ENCODE results near the gene NBPF4. TPM values are rescaled to one million over a fixed set of nuclear protein-coding genes. Genes with fewer than 3 reads are reported as not detected.

The NBPF4 gene, protein sequence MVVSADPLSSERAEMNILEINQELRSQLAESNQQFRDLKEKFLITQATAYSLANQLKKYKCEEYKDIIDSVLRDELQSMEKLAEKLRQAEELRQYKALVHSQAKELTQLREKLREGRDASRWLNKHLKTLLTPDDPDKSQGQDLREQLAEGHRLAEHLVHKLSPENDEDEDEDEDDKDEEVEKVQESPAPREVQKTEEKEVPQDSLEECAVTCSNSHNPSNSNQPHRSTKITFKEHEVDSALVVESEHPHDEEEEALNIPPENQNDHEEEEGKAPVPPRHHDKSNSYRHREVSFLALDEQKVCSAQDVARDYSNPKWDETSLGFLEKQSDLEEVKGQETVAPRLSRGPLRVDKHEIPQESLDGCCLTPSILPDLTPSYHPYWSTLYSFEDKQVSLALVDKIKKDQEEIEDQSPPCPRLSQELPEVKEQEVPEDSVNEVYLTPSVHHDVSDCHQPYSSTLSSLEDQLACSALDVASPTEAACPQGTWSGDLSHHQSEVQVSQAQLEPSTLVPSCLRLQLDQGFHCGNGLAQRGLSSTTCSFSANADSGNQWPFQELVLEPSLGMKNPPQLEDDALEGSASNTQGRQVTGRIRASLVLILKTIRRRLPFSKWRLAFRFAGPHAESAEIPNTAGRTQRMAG
- not detected in 2 replicates for total RNA-seq

DNA sequence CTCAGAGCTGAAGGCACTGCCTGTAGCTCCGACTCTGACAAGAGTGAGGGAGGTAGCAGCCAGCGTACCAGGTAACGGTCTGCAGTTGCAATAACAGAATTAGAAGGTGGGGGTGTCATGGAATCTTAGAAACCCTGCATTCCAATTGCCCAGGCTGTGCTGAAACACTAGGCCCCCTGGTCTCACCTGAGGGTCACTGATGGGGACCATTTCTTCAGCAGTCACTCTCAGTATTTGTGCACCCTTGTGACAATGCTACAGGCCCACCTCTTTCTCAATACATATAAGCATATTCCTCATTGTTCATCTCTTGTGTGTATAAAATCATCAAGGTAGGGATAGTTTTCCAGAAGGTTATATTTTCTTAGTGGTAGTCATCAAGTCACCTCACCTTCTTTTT lies at the start of gene NBPF4:
Gene NBPF4, minus strand, starts transcription at position 101 of the 400 bp plus-strand sequence. CDS start 315 bp downstream, outside the sequence.

DNA sequence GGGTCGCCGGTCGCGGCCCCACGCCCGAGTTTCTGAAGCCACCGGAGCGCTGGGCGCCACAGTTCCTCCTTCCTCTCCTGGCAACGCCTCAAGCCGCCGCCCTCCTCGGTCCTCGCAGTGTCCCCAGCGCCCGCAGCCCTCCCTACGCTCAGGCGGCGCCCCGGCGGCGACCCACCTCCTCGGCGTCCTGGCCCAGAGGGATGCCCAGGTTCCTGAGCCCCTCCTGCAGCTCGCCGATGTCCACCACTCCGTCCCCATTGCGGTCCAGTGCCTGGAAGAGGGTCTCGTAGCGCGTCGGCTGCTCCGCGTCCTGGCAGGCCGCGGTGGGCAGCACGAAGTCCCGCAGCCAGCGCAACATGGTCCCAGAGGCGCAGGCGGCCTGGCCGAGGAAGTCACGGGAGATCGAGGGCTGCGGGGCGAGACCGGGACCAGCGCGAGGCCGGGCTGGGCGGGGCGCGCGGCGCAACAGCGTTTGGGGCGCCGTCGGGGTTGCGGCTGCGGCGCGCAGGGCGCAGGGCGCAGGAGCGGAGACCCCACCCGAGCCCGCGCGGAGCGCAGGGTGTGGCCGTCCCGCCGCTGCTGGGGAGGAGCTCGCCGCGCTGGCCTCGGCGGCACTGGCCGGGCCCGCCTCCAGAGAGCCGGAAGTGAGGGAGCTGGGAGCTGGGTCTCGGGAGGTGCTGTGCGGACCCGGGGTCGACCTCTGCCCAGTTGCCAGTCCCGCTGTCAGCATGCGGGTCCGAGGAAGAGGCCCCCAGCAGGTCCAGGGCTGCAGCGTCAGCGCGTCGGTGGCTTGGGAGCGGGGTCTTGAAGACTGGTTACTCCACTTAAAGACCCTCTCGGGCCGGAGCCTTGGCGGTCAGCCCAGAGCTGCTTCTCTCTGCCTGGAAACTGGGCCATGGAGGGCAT lies 43.8 kb downstream of the NBPF4 start, which contains the start of gene SLC25A24:
Gene SLC25A24, minus strand, starts transcription at position 563 of the 906 bp plus-strand sequence. Its CDS starts 205 bp downstream, at position 358.

Other genes starting within 250 kb of the NBPF4 start
- gene SLC25A24, start 43.7 kb downstream of the NBPF4 start, total RNA-seq = 40.0 and 43.9 TPM in 2 replicates
- not detected in 2 replicates for gene NBPF6, start 206.3 kb upstream of the NBPF4 start, total RNA-seq

Measured in regular cardiac myocyte (primary cell).